Activated naive CD8-positive, alpha-beta T cell treated with anti-CD3 and anti-CD28 coated beads, Interleukin-2, amount 10 ng/mL, durations not matched to agents 7 days and 5 days (primary cell): ENCODE data around the gene FIGNL2. TPM values are rescaled to one million over a fixed set of nuclear protein-coding genes. Genes with fewer than 3 reads are reported as not detected.
A peak's percentile ranks its signal among the peaks of the same experiment; 100 is the strongest.

Experiments
- ATAC-seq: fragments of 150-1000 bp; cut with Tn5 transposase; one replicate; pipeline ENCODE4 v1.10.0; 2021; ENCODE audit warnings: low read depth, moderate library complexity
- POLR2A ChIA-PET: fragments of 350-600 bp; sonication (Branson Sonifier 250); formaldehyde crosslinking; loops from one replicate; lab custom pipeline; 2021; ENCODE audit warnings: antibody characterized with exemption; lab: Charles Lee
- DNase-seq: peaks from one replicate; pipeline ENCODE4 v3.0.0; 2021
- H3K27ac Mint-ChIP-seq: one replicate; pipeline ENCODE4 v1.8.0; 2022; ENCODE audit warnings: mild to moderate bottlenecking, mixed read lengths
- H3K27me3 Mint-ChIP-seq: one replicate; pipeline ENCODE4 v1.8.0; 2022; ENCODE audit warnings: mild to moderate bottlenecking, moderate library complexity, mixed read lengths
- H3K36me3 Mint-ChIP-seq: one replicate; pipeline ENCODE4 v1.8.0; 2021; ENCODE audit warnings: mild to moderate bottlenecking, mixed read lengths
- H3K4me1 Mint-ChIP-seq: one replicate; pipeline ENCODE4 v1.8.0; 2021; ENCODE audit warnings: mixed read lengths
- H3K4me3 Mint-ChIP-seq: one replicate; pipeline ENCODE4 v1.8.0; 2022; ENCODE audit warnings: mild to moderate bottlenecking, moderate library complexity, mixed read lengths
- H3K9me3 Mint-ChIP-seq: one replicate; pipeline ENCODE4 v1.8.0; 2021; ENCODE audit warnings: mixed read lengths
- total RNA-seq, 2 experiments: library from RNA; stranded (reverse); gene quantifications; one replicate each; pipeline ENCODE4 v1.2.3, GENCODE V29; 2021

The FIGNL2 gene
- total RNA-seq, 2 experiments from 2014 or later = 0.74 to 1.1 TPM

DNA sequence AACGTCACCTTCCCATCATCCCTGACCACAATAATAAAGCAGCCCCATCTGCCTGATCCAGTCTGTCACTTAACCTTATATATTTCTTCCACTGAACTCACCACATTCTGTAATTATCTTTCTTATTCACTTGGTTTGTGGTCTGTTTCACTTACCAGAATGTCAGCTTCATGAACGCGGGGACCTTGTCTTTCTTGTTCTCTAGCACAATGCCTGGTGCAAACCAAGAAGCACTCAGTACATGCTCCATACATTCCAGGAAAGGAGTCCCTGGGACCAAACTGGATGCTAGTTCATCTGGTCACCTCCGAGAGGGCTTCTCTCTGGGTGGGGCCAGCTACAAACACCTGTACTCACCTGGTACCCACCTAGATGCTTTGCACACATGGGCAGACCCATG, 22.0 kb upstream of the FIGNL2 start:
- Mint-ChIP-seq H3K4me1 (peaks cover 9% of the 10 kb centered on the region), H3K27ac (no peak overlapping the region), H3K4me3 (no peak overlapping the region), H3K27me3 (peaks cover 43% of the 10 kb centered on the region), H3K9me3 (no peaks in the 10 kb centered on the region), H3K36me3 (no peaks in the 10 kb centered on the region)
- ATAC-seq (no peak), DNase-seq (peak; percentile 5)
- POLR2A ChIA-PET = no interaction called here

DNA sequence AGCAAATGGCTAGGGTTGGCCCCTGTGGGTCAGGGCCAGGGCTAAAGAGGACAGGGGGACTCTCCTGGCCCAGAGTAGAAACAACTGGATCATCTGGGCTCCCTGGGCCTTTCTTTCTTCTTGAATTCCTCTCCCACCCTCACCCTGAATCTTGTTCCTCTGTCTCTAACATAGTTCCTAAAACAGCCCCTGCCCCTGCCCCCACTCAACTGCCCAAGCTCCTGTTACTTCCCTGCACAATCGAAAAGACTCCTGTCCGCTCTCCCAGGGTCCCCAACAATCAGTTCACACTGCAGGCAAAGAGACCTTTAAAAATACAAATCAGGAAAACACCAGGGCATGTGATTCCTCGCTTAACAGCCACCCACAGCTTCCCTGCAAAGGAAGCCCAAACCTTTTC, 21.4 kb upstream of the FIGNL2 start:
- POLR2A ChIA-PET = no interaction called here

DNA sequence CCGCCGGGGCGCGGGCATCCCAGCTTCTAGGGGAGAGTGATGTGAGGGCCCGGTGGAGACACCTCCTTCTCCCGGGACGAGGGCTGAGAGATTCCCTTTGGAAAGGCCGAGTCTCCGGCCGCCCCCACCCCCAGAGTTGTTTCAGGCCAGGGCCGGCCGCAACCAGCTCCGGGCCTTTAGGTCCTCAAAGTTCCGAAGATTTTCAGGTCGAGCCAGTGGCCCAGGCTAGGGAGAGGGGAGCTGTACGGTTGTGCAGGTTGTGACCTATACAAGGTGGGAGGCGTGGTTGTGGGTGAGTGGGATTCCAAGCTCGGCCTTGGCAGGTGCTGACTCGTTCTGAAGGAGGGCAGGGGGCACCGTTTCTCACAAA, 21.0 kb upstream of the FIGNL2 start:
- Mint-ChIP-seq H3K9me3 (no peaks in the 10 kb centered on the region), H3K4me1 (peaks cover 9% of the 10 kb centered on the region), H3K27me3 (peaks cover 53% of the 10 kb centered on the region), H3K4me3 (no peak overlapping the region), H3K27ac (no peak overlapping the region), H3K36me3 (no peaks in the 10 kb centered on the region)
- ATAC-seq = no peak
- DNase-seq = no peak
- POLR2A ChIA-PET = no interaction called here

More for the DNA sequence above, 21.4 kb upstream of the FIGNL2 start:
- Mint-ChIP-seq H3K4me3 (no peak overlapping the region), H3K27me3 (peaks cover 48% of the 10 kb centered on the region), H3K4me1 (peaks cover 9% of the 10 kb centered on the region), H3K36me3 (no peaks in the 10 kb centered on the region), H3K9me3 (no peaks in the 10 kb centered on the region), H3K27ac (no peak overlapping the region)
- DNase-seq (peak; percentile 24), ATAC-seq (no peak)

DNA sequence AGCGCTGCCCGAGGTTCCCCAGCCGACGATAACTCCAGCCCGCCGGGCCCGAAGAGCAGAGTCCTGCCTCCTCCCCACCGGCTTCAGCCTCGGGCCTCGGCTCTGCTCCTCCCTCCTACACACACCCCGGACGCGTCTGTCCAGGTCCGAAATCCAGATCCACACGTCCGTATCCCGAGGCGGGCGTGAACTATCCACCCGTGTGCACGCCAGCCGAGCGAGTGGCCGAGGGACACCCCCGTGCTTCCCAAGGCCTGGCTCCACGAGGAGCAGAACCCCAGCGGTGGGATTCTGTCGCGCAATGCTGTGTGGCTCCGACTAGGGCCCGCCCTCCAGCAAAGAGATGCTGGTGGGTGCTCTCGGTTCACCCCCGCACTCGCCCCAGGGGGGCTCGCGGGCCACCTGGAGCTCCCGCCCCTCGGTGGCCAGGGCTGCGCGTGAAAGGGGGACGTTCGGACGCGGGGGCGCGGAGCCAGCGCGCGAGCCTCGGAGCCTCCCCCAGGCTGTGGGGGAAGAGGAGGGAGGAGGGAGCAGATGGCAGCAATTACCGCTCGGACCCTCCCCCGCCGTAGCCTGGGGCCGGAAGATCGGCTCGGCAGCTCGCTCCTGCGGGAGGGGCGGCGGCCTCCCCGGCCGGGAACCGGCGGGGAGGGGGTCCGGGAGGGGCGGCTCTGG, 20.4 kb upstream of the FIGNL2 start:
- no peak for DNase-seq
- Mint-ChIP-seq H3K27ac (no peak overlapping the region), H3K4me3 (no peak overlapping the region), H3K27me3 (peaks cover 56% of the 10 kb centered on the region), H3K4me1 (peaks cover 9% of the 10 kb centered on the region), H3K36me3 (no peaks in the 10 kb centered on the region), H3K9me3 (no peaks in the 10 kb centered on the region)
- POLR2A ChIA-PET = no interaction called here
- ATAC-seq = no peak

DNA sequence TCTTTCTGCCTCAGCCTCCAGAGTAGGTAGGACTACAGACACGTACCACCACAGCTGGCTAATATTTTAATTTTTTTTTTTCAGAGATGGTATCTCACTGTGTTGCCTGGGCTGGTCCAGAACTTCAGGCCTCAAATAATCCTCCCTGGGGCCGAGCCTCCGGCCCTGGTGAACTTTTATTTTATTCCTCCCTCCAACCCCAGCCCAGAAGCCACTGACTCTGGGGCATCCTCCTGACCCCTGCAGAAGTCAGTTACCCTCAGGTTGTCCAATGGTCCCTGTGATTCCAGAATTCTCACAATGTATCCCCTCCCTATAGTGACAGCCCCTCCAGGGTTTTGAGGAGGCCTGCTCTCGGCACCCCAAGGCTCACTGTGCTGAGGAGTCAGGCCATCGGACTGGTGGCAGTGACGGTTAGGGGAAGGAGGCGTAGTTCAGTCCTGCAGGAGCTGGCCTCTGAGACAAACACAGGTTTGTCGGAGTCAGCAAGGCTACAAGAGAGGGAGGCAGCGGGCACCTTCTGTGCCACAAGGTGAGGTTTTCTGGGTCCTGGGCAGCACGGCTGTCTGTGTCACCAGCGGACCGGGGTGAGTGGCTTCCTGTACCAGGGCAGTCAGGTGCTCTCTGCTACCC, 19.4 kb upstream of the FIGNL2 start:
- Mint-ChIP-seq H3K27ac (no peak overlapping the region), H3K9me3 (no peaks in the 10 kb centered on the region), H3K27me3 (peaks cover 63% of the 10 kb centered on the region), H3K36me3 (no peaks in the 10 kb centered on the region), H3K4me1 (peaks cover 14% of the 10 kb centered on the region), H3K4me3 (no peak overlapping the region)
- ATAC-seq = no peak
- POLR2A ChIA-PET = no interaction called here
- no peak for DNase-seq

DNA sequence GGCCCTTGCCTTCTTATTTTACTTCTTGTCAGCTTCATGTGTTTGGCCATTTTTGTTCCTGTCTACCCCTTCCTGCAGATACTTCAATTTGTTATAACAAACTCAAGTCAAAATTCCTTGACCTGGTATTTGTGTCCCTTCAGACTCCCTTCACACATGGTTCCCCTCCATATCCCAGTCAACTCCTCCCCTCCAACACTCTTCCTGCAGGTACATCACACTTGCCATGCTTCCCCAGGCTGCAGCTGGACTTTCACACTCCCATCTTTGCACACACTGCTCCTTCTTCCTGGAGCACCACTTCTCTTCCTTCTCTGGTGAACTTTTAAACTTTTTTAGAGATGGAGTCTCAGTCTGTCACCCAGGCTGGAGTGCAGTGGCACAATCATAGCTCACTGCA, 18.9 kb upstream of the FIGNL2 start:
- Mint-ChIP-seq H3K36me3 (no peaks in the 10 kb centered on the region), H3K27ac (no peak overlapping the region), H3K4me1 (peaks cover 14% of the 10 kb centered on the region), H3K4me3 (no peak overlapping the region), H3K27me3 (peaks cover 68% of the 10 kb centered on the region), H3K9me3 (no peaks in the 10 kb centered on the region)
- ATAC-seq (no peak), DNase-seq (no peak)
- POLR2A ChIA-PET = no interaction called here

DNA sequence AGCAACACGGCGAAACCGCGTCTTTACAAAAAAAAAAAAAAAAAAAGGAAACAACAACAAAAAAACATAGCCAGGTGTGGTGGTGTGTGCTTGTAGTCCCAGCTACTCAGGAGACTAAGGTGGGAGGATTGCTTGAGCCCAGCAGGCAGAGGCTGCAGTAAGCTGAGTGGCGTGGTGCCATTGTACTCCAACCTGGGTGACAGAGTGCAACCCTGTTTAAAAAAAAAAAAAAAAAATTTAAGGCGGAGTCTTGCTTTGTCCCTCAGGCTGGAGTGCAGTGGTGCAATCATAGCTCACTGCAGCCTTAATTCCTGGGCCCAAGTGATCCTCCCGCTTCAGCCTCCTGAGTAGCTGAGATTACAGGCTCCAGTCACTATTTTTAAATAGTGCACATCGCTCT, 18.2 kb upstream of the FIGNL2 start:
- DNase-seq (no peak), ATAC-seq (no peak)
- peaks cover 74% of the 10 kb centered on the region for H3K27me3 Mint-ChIP-seq
- POLR2A ChIA-PET = no interaction called here
- H3K9me3 Mint-ChIP-seq = no peaks in the 10 kb centered on the region
- H3K27ac Mint-ChIP-seq = no peak overlapping the region
- H3K4me1 Mint-ChIP-seq = peaks cover 14% of the 10 kb centered on the region
- no peaks in the 10 kb centered on the region for H3K36me3 Mint-ChIP-seq
- H3K4me3 Mint-ChIP-seq = no peak overlapping the region

DNA sequence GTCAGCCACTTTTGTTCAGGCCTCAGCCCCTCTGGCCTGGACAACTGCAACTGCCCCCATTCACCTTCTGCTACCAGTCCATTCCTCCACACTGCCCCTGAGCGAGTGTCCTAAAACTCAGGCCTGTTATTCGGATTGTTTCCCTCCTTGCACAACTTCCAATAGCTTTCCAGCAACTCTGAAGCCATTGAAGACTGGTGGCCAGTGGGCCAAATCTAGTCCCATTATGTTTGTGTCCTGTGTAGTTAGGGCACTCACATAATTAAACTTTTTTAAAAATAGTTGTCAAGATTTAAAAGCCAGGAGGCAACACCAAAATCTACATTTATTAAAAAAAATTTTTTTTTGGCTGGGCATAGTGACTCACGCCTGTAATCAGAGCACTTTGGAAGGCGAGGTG, 17.8 kb upstream of the FIGNL2 start:
- Mint-ChIP-seq H3K4me1 (peaks cover 14% of the 10 kb centered on the region), H3K9me3 (no peaks in the 10 kb centered on the region), H3K27ac (no peak overlapping the region), H3K27me3 (peaks cover 78% of the 10 kb centered on the region), H3K36me3 (no peaks in the 10 kb centered on the region), H3K4me3 (no peak overlapping the region)
- DNase-seq = no peak
- POLR2A ChIA-PET = no interaction called here
- ATAC-seq = no peak

DNA sequence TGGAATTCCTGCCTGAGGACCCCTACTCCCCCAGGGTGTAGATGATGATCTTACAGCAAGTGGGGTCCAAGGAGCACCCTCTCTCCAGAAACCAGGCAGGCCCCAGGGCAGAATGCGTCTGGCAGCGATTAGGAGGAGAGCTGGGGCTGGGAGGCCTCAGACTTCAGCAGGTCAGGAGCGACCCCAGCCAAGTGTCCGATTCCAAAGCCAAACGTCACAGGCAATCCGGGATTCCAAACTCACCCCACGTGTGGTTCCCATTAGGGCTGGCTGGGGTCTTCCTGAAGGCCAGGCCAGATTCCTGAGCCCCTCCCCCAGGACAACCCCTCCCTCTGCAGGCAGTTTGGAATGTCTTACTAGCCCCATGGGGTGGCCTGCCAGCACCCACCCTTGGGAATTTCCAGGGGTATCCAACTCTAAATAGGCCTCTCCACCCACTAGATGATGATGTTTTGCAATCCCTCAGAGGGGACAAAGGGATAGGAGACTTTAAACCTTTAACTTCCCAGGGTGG, 17.3 kb upstream of the FIGNL2 start:
- POLR2A ChIA-PET = no interaction called here
- H3K36me3 Mint-ChIP-seq = no peaks in the 10 kb centered on the region
- no peak overlapping the region for H3K4me3 Mint-ChIP-seq
- H3K27me3 Mint-ChIP-seq = peaks cover 80% of the 10 kb centered on the region
- H3K27ac Mint-ChIP-seq = no peak overlapping the region
- H3K4me1 Mint-ChIP-seq = peaks cover 12% of the 10 kb centered on the region
- ATAC-seq (no peak), DNase-seq (no peak)
- H3K9me3 Mint-ChIP-seq = no peaks in the 10 kb centered on the region

DNA sequence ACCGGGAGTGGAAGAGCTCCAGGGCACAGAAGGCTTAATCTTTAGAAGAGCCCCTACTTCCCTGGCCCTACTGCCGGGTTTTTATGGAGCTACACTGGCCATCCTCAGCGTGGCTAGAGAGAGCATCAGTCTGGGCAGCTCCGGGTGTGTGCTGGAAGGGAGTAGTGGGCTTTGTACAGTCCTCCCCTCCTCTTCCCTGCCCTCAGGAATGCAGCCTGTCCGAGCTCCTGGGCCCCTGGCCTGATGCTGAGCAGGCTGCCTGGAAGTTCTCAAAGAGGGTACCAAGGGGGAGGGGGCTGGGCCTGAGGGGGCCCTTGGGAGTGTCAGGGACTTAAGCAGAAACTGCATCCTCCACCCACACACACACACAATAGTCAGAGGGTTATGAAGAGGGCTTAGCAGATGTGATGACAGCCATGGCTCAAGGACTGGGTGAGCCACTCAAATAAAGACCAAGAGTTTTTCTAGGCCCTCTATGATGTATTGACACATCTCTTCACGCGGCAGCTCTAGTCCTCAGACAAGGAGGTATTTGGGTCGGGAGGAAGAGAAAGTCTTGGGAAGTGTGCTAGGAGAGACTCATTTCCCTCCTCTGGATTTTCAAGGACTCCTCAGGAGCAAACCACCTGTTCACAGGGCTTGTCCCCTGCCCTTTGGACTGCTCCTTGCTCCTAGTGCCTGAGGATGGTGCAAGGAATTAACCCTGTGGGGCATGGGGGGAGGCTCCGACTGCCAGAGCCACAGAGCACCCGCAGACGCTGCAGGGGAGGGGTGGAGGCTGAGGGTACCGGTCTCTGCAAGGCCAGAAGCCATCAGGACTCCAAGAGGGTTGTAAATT, 16.5 kb upstream of the FIGNL2 start:
- Mint-ChIP-seq H3K27ac (no peak overlapping the region), H3K36me3 (no peaks in the 10 kb centered on the region), H3K27me3 (peaks cover 79% of the 10 kb centered on the region), H3K4me1 (peaks cover 7% of the 10 kb centered on the region), H3K4me3 (no peak overlapping the region), H3K9me3 (no peaks in the 10 kb centered on the region)
- DNase-seq (no peak), ATAC-seq (no peak)
- POLR2A ChIA-PET = no interaction called here

DNA sequence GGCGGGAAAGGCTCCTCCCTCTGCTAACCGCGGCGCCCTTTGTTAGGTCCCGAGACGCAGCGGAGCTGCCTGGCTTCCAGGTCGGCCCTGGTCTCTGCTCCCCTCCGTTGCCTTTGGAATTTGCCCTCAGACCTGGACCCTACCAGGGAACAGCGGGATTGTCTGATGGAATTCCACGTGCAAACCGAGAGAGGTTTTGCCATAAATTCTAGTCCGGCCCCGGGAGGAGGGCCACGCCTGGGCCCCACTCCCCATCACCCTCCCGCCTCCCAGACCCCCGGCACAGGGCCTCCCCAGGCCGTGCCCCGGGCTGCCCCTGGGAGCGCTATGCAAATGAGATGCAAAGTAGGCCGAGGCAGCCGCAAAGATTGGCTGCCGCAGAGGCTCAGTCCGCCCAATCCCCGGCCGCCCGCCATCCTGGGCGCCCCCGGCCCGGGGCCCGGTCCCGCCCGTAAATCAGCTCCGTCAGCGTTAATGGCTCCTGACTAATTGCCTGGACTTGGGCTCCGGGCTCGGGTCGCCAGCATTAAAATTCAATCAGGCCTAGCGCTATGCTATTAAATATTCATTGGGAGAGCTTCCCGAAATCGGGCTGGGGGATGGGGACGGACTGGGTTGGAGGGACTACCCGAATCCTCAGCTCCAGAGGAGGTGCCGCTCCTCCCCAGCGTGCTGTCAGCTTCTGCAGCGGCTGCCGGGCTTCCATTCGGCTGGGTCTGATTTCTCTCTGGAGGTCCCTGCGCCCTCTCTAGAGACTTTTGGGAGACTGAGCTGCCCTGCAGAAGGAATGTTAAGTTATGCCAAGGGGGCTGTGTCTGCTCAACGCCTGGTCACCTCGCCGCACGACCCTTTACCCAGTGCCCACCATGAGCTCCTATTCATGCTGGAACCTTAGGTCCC, 15.7 kb upstream of the FIGNL2 start:
- POLR2A ChIA-PET = no interaction called here
- ATAC-seq = peak; percentile 54
- H3K36me3 Mint-ChIP-seq = no peaks in the 10 kb centered on the region
- H3K27ac Mint-ChIP-seq = no peak overlapping the region
- H3K4me3 Mint-ChIP-seq = no peak overlapping the region
- no peak for DNase-seq
- peaks cover 5% of the 10 kb centered on the region for H3K4me1 Mint-ChIP-seq
- H3K27me3 Mint-ChIP-seq = peaks cover 78% of the 10 kb centered on the region
- H3K9me3 Mint-ChIP-seq = no peaks in the 10 kb centered on the region

DNA sequence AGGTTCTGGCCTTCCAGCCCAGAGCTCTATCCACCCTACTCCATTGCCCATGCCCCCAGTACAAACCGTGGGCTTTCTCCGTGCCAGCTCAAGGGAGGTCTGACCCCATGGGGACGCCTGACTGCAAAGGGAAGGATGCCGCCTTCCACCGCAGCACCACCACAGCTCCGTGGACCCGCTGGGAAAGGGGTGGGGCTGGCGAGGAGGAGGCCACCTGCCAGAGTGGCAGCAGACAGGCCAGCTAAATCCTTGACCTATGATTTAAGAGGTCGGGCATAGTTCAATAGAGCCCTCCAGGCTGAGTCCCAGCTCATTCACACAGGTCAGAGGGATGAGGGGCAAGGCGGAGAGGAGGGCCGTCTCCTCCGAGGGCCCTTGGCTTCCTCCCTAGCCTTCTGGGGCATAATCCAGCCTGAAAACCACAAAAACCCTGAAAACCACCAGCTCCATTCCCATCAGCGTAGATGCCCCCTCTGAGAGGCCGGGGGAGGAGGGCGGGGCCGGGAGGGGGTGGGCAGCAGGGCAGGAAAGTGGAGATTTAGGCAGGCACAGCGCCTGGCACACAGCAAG, 14.9 kb upstream of the FIGNL2 start:
- Mint-ChIP-seq H3K4me1 (peaks cover 5% of the 10 kb centered on the region), H3K27me3 (peaks cover 74% of the 10 kb centered on the region), H3K9me3 (no peaks in the 10 kb centered on the region), H3K4me3 (no peak overlapping the region), H3K36me3 (no peaks in the 10 kb centered on the region), H3K27ac (no peak overlapping the region)
- POLR2A ChIA-PET = no interaction called here
- peak; percentile 23 for ATAC-seq
- no peak for DNase-seq

DNA sequence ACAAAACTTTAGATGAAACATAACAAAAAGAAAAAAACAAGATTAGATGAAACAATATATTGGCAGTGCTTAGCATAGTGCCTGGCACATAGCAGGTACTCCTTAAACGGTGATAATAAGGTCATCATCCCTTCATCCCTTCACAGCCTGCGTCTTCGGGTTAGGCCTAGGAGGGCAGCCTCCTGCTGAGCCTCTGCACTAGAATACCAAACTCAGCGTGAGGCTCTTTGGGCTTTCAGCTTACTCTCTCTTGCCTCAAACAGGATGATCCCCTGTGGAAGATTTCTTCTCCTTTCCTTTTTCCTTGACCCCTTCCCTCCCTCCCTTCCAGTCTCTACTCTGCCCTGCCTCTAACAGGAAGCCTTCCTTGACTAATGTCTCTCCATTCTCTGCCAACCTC, 14.4 kb upstream of the FIGNL2 start:
- ATAC-seq (no peak), DNase-seq (no peak)
- Mint-ChIP-seq H3K36me3 (no peaks in the 10 kb centered on the region), H3K9me3 (no peaks in the 10 kb centered on the region), H3K27me3 (peaks cover 69% of the 10 kb centered on the region), H3K4me3 (no peak overlapping the region), H3K4me1 (peaks cover 5% of the 10 kb centered on the region), H3K27ac (no peak overlapping the region)
- POLR2A ChIA-PET = no interaction called here
